Skin of body (tissue), 3 donors: ENCODE data around the gene MTO1. TPM values are rescaled to one million over a fixed set of nuclear protein-coding genes. Genes with fewer than 3 reads are reported as not detected.
"Not testable (repeated sequence)": the region's sequence is repeated elsewhere in the genome, so short reads cannot be mapped to it uniquely, and the experiment has no call there.

Source experiments
- DNase-seq: peaks from one replicate; lab custom pipeline; 2025; lab: John Stamatoyannopoulos, UW
- small RNA-seq: library from RNA; depleted of rRNA; stranded (forward); fragments of <200 nt; gene quantifications from one replicate; pipeline ENCODE3, GENCODE V24; 2014; ENCODE audit warnings: low replicate concordance
- total RNA-seq: library from RNA; depleted of rRNA; stranded (reverse); fragments of >200 nt; gene quantifications from one replicate; pipeline ENCODE4 v1.2.3, GENCODE V29; 2014

Gene MTO1
- total RNA-seq, 1 donor from 2014 or later, result 22.3 TPM

GRCh38 chr6:73528897-73529296 is 67.4 kb downstream of the MTO1 start:
- DNase-seq, result no peak

DNA sequence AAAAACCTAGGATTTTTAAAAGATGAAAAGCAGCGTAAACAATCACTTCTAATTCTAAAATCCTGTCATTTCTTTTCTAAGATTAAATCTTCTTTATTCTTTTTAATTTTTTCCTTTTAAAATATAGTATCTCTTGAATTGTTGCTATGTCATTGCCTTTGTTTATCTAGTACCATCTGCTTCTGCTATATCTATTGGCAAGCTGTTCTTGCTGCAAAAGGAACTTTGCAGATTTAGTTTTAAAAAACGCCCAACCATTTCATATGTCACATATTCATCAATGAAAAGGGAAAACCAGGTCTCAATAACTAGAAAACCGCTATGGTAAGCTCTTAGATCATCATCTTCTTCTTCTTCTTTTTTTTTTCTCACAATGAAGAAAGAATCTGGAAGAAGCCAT is 70.8 kb downstream of the MTO1 start:
- no peak for DNase-seq

- DNase-seq, result no peak
These were observed 73.1 kb downstream of the MTO1 start for GRCh38 chr6:73534628-73535027.

DNA sequence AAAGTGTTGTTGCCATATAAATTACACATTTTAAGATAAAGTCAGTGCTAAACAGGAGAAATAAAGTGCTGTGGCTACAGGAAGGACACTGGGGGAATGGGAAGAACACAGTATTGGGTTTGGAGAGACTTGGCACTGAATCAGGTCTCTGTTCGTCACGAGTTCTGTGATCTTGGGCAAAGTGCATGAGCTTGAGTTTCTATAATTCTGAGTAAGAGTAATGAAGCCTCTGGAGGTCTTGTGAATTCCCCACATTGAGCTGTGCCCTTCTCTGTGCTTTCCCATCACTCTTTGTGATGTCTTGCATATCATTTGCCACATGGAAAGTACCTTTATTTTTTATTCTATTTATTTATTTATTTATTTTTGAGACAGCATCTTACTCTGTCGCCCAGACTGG is 76.1 kb downstream of the MTO1 start:
- DNase-seq, result no peak

- DNase-seq, result no peak
These were observed 76.7 kb downstream of the MTO1 start for GRCh38 chr6:73538116-73538779.

GRCh38 chr6:73542481-73542880 is 80.9 kb downstream of the MTO1 start:
- not testable (repeated sequence) for DNase-seq

DNA sequence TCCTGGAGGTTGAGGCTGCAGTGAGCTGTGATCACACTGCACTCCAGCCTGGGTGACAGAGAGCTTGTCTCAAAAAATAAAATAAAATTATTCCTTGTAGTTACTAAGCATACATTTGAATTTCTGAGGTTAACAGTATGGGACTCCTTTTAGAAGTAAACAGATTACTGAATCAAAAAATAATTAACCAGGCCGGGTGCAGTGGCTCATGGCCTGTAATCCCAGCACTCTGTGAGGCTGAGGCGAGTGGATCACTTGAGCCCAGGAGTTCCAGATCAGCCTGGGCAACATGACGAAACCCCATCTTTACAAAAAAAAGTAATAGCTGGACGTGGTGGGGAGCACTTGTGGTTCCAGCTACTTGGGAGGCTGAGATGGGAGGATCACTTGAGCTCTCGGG is 81.4 kb downstream of the MTO1 start:
- DNase-seq, result no peak

DNA sequence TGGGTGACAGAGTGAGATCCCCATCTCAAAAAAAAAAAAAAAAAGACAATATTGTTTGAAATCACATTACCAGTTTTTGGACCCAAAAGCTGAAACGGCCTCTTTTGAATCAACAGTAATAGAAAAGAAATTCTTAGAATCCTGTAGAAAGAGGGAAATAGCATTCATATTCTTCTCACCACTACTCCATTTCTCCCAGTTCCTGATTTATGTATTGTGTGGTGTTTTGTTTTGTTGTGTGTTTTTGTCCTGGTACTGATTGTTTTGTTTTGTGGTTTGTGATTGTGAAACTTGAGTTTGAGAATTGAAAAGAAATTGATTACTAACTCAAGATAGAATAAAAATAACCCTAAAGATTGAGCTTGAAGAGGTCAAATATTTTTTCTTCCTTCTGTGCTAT is 85.5 kb downstream of the MTO1 start:
- DNase-seq, result no peak

- DNase-seq, result no peak
These were observed 87.2 kb downstream of the MTO1 start for GRCh38 chr6:73548458-73549446.

DNA sequence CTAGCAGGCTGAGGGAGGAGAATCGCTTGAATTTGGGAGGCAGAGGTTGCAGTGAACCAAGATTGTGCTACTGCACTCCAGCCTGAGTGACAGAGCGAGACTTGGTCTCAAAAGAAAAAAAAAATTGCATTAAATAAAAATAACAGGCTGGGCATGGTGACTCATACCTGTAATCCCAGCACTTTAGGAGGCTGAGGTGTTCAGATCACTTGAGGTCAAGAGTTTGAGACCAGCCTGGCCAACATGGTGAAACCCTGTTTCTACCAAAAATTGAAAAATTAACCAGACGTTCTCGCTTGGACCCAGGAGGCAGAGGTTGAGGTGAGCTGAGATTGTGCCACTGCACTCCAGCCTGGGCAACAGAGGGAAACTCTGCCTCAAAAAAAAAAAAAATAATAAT is 89.6 kb downstream of the MTO1 start:
- DNase-seq, result not testable (repeated sequence)

DNA sequence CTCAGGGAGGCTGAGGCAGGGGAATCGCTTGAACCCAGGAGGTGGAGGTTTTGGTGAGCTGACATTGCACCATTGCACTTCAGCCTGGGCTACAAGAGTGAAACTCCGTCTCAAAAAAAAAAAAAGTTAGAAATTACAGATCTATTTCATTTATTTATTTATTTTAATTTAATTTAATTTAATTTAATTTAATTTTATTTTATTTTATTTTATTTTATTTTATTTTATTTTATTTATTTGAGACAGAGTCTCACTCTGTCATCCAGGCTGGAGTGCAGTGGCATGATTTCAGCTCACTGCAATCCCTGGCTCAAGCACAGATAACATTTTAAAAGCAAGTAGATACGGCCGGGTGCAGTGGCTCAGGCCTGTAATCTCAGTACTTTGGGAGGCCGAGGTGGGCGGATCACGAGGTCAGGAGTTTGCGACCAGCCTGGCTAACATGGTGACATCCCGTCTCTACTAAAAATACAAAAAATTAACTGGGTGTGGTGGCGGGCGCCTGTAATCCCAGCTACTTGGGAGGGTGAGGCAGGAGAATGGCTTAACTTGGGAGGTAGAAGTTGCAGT is 93.9 kb downstream of the MTO1 start:
- not testable (repeated sequence) for DNase-seq

DNA sequence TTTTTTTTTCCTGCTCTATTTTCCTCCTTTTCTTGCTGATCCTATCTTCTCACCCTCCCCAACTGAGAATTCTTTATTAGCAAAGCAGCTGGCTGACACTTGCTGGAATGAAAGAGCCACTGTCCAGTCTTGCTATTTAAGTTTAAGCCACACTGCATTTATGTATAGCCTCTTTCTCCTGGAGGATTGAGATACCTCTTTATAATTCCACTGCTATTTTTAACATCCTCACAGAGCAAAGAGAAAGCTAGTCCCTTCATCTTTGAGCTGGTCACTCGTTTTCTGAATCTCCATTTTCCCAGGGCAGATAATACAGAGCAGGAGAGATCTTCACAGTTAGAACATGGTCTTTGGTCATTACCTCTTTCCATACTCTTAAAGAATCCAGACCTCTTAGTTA is 95.3 kb downstream of the MTO1 start:
- no peak for DNase-seq

Small RNA genes lying within 50 kb of the gene (small RNA-seq; reads per million reads assigned to genes)
- gene AL603910.2 (not detected), gene RN7SL827P (not detected), gene RNU6-975P (not detected)

Other genes starting within 250 kb of the MTO1 start
- gene KHDC1L, start 236.2 kb upstream of the MTO1 start, total RNA-seq, result 0.39 TPM
- gene KHDC1, start 198.5 kb upstream of the MTO1 start, total RNA-seq, result 1.2 TPM
- not detected for gene DPPA5, start 107.5 kb upstream of the MTO1 start, total RNA-seq
- not detected for gene KHDC3L, start 99.1 kb upstream of the MTO1 start, total RNA-seq
- not detected for gene OOEP, start 91.8 kb upstream of the MTO1 start, total RNA-seq
- 0.30 TPM for gene DDX43, start 66.9 kb upstream of the MTO1 start, total RNA-seq
- gene CGAS, start 9.4 kb upstream of the MTO1 start, total RNA-seq, result 4.9 TPM
- 15,649 TPM for gene EEF1A1, start 59.3 kb downstream of the MTO1 start, total RNA-seq
- 24.3 TPM for gene SLC17A5, start 192.3 kb downstream of the MTO1 start, total RNA-seq
- gene CD109, start 234.5 kb downstream of the MTO1 start, total RNA-seq, result 55.0 TPM